ENCODE results near the gene SCTR. TPM values are rescaled to one million over a fixed set of nuclear protein-coding genes. Genes with fewer than 3 reads are reported as not detected.

The SCTR gene
- total and polyA plus RNA-seq, 2 of the 13 experiments (the other 11 are each of a cell fraction or from before 2014, with no cell fraction given), result not detected

GRCh38 chr2:119424284-119425118 is 99.8 kb downstream of the SCTR start (continued):
- TF ChIP-seq CSRNP1 (CRISPR knock-in tag; IDR thresholded peaks at IDR 0.05), result 0 out of 2 replicates have a peak, but pooled peaks have one; percentile 65
- no peak for TF ChIP-seq ZBED4 (CRISPR knock-in tag; IDR thresholded peaks at IDR 0.05; ENCODE audit: borderline replicate concordance)
- TF ChIP-seq HNRNPK (IDR thresholded peaks at IDR 0.05; ENCODE audit: low read depth, low read length, poor library complexity, severe bottlenecking), result no peak
- no peak for TF ChIP-seq PCBP2 (optimal IDR thresholded peaks at IDR 0.05; ENCODE audit: low read depth, low read length, poor library complexity, severe bottlenecking)
- no peak for TF ChIP-seq NR2F1 (CRISPR knock-in tag; IDR thresholded peaks at IDR 0.05)
- no peak for TF ChIP-seq HHEX (CRISPR knock-in tag; IDR thresholded peaks at IDR 0.05)
- TF ChIP-seq, protein P1, sequence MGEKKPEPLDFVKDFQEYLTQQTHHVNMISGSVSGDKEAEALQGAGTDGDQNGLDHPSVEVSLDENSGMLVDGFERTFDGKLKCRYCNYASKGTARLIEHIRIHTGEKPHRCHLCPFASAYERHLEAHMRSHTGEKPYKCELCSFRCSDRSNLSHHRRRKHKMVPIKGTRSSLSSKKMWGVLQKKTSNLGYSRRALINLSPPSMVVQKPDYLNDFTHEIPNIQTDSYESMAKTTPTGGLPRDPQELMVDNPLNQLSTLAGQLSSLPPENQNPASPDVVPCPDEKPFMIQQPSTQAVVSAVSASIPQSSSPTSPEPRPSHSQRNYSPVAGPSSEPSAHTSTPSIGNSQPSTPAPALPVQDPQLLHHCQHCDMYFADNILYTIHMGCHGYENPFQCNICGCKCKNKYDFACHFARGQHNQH (CRISPR knock-in tag; IDR thresholded peaks at IDR 0.05), result peak; percentile 11; the same call in 1 of the 2 replicates
- TF ChIP-seq, protein P2, sequence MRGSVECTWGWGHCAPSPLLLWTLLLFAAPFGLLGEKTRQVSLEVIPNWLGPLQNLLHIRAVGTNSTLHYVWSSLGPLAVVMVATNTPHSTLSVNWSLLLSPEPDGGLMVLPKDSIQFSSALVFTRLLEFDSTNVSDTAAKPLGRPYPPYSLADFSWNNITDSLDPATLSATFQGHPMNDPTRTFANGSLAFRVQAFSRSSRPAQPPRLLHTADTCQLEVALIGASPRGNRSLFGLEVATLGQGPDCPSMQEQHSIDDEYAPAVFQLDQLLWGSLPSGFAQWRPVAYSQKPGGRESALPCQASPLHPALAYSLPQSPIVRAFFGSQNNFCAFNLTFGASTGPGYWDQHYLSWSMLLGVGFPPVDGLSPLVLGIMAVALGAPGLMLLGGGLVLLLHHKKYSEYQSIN (CRISPR knock-in tag; IDR thresholded peaks at IDR 0.05; ENCODE audit: borderline replicate concordance), result no peak
- TF ChIP-seq, protein P3, sequence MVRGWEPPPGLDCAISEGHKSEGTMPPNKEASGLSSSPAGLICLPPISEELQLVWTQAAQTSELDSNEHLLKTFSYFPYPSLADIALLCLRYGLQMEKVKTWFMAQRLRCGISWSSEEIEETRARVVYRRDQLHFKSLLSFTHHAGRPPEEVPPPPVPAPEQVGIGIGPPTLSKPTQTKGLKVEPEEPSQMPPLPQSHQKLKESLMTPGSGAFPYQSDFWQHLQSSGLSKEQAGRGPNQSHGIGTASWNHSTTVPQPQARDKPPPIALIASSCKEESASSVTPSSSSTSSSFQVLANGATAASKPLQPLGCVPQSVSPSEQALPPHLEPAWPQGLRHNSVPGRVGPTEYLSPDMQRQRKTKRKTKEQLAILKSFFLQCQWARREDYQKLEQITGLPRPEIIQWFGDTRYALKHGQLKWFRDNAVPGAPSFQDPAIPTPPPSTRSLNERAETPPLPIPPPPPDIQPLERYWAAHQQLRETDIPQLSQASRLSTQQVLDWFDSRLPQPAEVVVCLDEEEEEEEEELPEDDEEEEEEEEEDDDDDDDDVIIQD (CRISPR knock-in tag; IDR thresholded peaks at IDR 0.05; ENCODE audit: low read depth), result no peak
- TF ChIP-seq YEATS2 (CRISPR knock-in tag; IDR thresholded peaks at IDR 0.05; ENCODE audit: borderline replicate concordance), result no peak
- TF ChIP-seq SMAD3 (CRISPR knock-in tag; IDR thresholded peaks at IDR 0.05), result 0 out of 2 replicates have a peak, but pooled peaks have one; percentile 9
- no peak for TF ChIP-seq ZNF75D (CRISPR knock-in tag; IDR thresholded peaks at IDR 0.05; ENCODE audit: borderline replicate concordance)
- no peak for TF ChIP-seq TRIM24 (CRISPR knock-in tag; IDR thresholded peaks at IDR 0.05)
- peak; percentile 59; the same call in 1 of the 2 replicates for TF ChIP-seq SPEN (CRISPR knock-in tag; IDR thresholded peaks at IDR 0.05; ENCODE audit: low read depth)
- no peak for TF ChIP-seq IKZF1 (IDR thresholded peaks at IDR 0.05)
